ENCODE measurements around the gene PLIN4.

The PLIN4 gene

GRCh38 chr19:4504891-4505569 is 13.3 kb downstream of the PLIN4 start:
- DNase-seq: no peak

- DNase-seq: no peak
These were observed 14.0 kb downstream of the PLIN4 start for GRCh38 chr19:4504297-4504701.

- DNase-seq: no peak
These were observed 14.5 kb downstream of the PLIN4 start for GRCh38 chr19:4503825-4504170.

DNA sequence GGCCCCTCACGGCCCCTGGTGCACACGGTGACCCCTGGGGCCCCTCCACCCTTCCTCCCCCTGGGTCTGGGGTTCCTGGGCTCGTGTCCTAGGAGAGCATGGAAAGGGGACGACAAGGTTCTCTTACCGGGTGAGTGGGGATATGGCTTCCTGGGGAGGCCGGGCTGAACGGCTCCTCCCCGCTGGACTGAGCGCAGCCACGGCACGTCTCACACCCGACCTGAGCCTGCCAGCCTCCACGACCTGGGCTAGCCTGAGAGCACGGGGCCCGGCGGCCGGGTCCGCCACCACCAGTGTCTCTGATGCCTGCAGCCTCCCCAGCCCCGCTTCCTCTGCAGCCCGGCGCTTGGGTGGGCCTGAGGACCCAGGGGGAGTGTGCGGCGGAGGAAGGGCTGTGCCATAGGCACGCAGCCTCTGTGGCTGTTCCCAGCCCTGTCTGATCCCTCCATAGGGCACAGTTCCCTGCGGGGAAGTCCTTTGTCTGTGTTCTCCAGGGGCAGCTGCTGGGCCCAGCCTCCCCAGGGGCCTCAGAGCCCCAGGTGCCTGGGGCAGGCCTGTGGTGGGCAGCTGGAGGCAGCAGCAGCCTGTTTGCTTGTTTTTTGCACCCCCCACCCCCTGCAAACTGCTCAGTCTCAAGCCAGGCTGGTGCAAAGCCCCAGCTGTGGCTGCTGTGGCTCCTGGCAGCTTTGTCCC is 15.0 kb downstream of the PLIN4 start:
- no peak for DNase-seq

DNA sequence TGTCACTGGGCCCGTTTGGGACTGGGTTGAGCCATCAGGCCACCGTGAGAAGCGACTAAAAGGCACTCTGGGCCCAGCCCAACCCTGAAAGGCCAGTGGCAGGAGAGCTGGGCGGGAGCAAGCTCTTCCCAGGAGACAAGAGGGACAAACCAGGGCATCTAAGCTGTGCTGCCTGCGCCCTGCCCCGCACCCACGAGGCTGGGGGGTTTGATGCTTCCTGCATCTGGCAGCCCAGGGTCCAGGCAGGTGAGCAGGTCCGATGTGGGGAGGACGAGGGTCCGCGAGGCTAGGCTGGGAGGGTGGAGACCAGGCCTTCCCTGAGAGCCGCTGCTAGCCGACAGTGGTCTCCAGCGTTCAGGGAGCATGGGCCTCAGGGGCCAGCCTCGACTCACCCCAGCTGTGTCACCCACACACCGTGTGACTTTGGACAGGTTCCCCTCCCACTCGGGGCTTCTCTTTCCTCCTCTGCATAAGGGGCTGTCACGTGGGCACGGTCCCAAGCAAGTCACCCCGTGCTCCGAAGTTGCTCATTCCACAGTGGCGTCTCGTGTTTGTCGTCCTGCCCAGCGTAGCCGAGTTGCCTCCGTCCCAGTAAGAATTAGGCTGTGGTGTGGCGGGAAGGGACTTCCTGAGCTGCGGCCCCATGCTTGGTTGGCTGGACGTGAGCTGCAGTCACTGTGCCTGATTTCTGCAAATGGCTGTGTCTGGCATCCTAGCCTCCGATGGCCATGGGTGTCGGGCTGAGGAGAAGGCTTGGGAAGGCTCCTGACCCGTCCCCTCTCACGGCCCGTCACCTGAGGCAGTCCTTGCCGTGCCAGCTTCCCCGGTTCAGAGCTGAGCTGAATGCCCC is 15.8 kb downstream of the PLIN4 start:
- no peak for DNase-seq

DNA sequence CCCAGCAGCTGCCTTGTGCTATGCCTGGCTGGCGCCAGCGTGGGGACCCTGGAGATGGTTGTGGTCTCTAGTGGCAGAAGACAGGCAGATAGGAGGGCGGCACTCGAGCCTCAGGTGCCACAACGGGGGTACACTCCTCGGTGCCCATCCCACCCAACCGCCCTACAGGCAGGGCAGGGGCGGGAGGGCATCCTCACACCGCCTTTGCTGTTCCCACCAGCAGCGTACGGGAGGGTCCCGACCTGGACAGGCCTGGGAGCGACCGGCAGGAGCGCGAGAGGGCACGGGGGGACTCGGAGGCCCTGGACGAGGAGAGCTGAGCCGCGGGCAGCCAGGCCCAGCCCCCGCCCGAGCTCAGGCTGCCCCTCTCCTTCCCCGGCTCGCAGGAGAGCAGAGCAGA is 16.6 kb downstream of the PLIN4 start:
- DNase-seq: no peak

GRCh38 chr19:4500841-4501591 is 17.3 kb downstream of the PLIN4 start:
- no peak for DNase-seq

- no peak for DNase-seq
These were observed 18.4 kb downstream of the PLIN4 start for GRCh38 chr19:4499855-4500254.

- no peak for DNase-seq
These were observed 19.0 kb downstream of the PLIN4 start for GRCh38 chr19:4499318-4499717.

GRCh38 chr19:4498694-4499093 is 19.6 kb downstream of the PLIN4 start:
- DNase-seq: no peak

GRCh38 chr19:4497770-4498389 is 20.4 kb downstream of the PLIN4 start:
- no peak for DNase-seq

DNA sequence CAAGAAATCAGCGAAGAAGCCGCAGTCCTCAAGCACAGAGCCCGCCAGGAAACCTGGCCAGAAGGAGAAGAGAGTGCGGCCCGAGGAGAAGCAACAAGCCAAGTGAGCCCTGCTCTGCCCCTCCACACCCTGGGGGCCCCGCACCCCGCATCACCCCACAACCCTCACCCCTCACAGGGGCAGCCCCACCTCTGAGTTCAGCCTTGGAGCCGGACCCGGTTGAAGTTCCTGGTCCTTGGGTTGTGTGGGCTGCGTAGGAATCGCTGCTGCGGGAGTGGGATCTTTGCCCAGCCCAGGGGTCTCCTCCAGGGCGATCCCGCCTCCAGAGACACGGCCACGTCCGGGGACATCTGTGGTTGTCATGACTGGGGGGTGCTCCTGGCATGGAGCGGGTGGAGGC is 22.0 kb downstream of the PLIN4 start:
- DNase-seq: no peak

- DNase-seq: no peak
These were observed 22.8 kb downstream of the PLIN4 start for GRCh38 chr19:4495471-4495870.

DNA sequence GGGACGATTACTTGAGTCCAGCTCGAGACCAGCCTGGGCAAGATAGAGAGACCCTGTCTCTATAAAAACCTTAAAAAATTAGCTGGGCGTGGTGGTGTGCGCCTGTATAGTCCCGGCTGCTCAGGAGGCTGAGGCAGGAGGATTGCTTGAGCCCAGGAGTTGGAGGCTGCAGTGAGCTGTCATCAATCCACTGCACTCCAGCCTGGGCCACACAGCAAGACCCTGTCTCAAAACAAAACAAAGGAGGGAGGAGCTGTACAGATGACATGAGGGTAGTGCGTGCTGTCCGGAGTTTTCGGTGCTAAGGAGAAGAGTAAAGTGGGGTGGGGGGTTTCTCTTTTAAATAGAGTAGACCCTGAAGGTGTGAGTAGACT is 23.6 kb downstream of the PLIN4 start:
- no peak for DNase-seq

DNA sequence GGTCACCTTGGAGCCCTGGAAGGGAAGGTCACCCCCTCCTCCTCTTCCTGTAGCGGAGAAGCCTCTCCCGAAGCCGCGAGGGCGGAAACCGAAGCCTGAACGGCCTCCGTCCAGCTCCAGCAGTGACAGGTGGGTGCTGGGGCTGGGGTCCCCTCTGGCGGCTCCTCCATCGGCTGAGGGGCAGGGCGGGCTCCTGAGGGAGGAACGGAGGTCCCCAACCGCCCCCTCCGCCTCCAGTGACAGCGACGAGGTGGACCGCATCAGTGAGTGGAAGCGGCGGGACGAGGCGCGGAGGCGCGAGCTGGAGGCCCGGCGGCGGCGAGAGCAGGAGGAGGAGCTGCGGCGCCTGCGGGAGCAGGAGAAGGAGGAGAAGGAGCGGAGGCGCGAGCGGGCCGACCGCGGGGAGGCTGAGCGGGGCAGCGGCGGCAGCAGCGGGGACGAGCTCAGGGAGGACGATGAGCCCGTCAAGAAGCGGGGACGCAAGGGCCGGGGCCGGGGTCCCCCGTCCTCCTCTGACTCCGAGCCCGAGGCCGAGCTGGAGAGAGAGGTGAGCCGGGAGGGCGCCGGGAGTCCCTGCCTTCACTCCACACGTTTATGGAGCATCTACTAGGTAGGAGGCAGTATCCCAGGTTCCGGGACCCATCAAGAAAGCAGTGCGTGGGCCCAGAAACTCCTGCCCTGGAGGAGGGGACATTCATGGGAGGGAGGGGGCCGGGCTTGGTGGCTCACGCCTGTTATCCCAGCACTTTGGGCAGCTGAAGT is 24.2 kb downstream of the PLIN4 start:
- no peak for DNase-seq

- no peak for DNase-seq
These were observed 25.0 kb downstream of the PLIN4 start for GRCh38 chr19:4493104-4493928.

- no peak for DNase-seq
These were observed 25.8 kb downstream of the PLIN4 start for GRCh38 chr19:4492337-4493103.

- DNase-seq: no peak
These were observed 26.8 kb downstream of the PLIN4 start for GRCh38 chr19:4491446-4491845.

DNA sequence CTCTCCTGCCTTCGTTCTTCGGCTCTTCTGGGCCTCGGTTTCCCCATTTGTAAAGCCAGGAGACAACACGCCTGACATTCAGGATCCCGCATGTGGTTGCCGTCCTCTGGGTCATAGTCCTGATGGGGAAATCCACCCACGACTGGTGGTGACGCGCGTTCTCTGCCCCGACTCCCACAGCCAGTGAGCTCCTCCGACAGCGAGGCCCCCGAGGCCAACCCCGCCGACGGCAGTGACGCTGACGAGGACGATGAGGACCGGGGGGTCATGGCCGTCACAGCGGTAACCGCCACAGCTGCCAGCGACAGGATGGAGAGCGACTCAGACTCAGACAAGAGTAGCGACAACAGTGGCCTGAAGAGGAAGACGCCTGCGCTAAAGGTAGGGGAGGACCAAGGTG is 29.8 kb downstream of the PLIN4 start:
- no peak for DNase-seq

GRCh38 chr19:4487572-4487971 is 30.7 kb downstream of the PLIN4 start:
- DNase-seq: no peak
